SIG-M5 treated with dmso at 0.1 percent for 504 hours (cell line): ENCODE measurements around the gene FAS.

ENCODE experiments used
- DNase-seq: peaks from one replicate; lab custom pipeline; 2025; ENCODE audit not compliant: unreplicated experiment; lab: John Stamatoyannopoulos, UW

Gene FAS

DNA sequence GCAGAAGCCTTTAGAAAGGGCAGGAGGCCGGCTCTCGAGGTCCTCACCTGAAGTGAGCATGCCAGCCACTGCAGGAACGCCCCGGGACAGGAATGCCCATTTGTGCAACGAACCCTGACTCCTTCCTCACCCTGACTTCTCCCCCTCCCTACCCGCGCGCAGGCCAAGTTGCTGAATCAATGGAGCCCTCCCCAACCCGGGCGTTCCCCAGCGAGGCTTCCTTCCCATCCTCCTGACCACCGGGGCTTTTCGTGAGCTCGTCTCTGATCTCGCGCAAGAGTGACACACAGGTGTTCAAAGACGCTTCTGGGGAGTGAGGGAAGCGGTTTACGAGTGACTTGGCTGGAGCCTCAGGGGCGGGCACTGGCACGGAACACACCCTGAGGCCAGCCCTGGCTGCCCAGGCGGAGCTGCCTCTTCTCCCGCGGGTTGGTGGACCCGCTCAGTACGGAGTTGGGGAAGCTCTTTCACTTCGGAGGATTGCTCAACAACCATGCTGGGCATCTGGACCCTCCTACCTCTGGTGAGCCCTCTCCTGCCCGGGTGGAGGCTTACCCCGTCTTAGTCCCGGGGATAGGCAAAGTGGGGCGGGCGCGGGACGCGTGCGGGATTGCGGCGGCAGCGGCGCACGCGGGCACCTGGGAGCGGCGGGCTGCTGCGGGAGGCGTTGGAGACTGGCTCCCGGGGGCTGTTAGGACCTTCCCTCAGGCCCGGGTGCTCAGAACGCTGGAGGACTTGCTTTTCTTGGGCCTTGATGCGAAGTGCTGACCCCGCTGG is at the start of gene FAS:
TSS of gene FAS (plus strand) at position 415 of the 777 bp plus-strand sequence. CDS start at position 494, 79 bp downstream.
- DNase-seq: peak; percentile 80

DNA sequence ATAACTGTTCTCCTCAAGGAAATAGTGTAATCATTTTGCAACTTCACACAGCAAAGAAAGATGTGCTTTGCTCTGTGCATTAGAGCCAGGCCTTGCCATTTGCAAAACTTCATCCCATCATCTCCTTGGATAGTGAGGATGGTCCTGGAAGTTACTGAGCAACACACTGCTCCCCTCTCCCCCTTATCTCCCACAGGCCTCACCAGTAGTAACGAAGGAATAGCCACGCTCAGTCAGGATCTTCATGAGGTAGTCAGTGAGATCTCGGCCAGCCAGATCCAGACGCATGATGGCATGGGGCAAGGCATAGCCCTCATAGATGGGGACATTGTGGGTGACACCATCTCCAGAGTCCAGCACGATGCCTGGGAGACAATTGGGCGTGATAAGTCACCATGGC is 49.6 kb upstream of the FAS start:
- DNase-seq: no peak

DNA sequence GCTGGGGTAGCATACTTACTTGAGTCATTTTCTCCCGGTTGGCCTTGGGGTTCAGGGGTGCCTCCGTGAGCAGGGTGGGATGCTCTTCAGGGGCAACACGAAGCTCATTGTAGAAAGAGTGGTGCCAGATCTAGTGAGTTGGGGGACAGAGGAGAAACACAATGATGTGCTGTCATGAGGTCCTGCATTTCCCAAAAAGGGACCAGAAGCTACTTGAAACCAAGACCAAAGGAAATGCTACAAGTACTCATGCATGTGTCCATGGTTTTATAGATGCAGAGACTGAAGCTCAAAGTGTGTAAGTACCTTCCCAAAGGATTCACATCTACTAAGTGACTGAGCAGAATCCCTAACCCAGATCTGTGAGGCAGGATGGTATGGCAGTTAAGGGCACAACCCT is 46.8 kb upstream of the FAS start:
- DNase-seq: no peak

DNA sequence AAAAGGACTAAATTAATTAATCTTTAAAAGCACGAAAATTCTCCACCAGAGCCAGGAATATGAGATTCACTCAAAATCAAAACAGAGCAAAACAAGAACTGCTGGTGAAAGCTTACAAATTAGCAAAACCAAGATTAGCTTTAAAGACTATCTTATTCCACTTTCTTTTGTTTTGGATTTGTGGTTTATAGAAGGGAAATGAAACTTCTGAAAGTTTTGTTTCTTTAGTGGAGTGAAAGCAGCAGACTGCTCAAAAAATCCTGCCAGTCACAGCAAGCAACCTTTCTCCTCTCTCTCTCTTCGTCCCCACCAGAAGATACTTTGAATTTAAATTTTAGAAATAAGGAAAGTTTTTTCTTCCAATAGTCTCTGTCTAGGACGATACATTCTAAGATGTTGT is 45.8 kb upstream of the FAS start:
- peak; percentile 28 for DNase-seq

DNA sequence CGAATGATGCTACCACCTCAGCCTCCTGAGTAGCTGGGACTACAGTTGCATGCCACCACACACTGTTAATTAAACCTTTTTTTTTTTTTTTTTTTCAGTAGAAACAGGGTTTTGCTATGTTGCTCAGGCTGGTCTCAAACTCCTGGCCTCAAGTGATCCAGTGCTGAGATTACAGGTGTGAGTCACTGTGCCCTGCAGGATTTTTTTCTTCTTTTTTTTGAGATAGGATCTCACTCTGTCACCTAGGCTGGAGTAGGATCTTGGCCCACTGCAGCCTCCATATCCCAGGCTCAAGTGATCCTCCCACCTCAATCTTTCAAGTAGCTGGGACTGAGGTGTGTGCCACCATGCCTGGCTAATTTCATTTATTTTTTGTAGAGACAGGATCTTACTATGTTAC is 44.4 kb upstream of the FAS start:
- no peak for DNase-seq

DNA sequence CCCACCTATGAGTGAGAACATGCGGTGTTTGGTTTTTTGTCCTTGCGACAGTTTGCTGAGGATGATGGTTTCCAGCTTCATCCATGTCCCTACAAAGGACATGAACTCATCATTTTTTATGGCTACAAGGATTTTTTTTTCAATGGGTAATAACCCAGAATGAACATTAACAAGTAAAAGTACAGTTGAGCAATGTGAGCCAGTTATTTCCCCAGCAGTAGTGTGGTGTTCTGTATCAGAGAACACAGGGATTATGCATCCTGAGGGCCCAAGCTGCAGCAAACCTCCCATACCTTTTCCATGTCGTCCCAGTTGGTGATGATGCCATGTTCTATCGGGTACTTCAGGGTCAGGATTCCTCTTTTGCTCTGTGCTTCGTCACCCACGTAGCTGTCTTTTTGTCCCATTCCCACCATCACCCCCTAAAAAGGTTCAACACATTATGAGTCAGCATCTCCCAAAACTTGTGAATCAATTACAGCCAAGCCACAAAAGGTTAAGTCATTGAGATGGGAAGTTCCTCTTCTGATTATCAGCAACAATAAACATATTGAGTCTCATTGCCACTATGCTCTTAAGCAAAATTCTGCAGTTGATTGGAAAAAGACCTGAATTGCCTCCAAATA is 43.5 kb upstream of the FAS start:
- peak; percentile 26 for DNase-seq

DNA sequence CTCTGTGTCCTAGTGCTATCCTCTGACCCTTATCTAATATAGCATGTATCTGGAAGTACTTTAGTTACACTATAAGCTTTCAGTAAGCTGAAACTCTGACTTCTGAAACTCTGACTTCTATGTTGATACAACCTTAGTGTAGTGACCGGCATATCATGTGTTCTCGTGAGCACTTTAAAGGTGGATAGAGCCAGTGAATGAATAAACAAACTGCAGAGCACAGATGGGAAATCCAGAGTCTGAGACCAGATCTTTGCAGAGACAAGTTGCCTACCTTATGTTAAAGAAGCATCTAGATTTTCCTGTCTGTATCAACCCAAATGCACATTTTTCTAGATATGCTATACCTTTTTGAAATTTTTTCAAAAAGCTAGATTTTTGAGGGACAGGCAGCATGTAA is 41.5 kb upstream of the FAS start:
- no peak for DNase-seq

DNA sequence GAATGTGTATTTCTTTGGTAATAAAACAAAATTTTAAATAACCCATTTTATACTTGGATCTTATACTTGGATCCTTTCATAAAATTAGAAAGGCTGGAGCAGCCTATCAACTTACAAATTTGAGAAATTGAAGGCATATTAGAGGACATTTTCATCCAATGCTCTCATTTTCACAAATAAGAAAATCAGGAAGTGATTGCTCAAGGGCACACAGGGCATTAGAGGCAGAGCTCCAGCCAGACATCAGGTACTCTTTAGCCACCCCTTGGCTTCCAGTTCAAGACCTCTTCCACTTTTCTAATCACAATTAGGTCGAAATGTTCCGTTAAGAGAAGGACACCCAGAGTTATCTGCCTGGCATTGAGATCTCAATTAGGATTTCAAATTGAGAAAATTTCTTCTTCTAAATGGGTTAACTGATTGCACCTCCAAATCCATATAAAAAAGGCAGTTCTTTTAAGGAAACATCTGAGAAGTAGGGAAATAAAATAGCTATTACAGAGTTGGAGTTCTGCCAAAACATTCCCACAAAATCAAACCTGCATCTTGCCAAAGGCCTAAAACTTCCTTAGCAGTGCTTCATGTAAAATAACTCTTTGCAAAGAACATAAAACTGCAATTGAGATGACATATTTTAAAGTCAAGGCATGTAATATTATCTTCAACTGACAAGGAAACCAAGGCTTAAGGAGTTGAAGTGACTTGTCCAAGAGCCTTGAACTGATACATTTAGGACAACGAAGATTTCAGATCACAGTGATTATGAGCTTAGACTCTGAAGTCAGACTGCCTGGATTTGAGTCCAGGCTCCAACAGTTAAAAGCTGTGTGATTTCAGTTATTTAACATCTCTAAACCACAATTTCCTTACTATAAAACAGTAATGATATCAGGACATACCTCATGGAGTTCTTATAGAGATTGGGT is 40.4 kb upstream of the FAS start:
- no peak for DNase-seq

DNA sequence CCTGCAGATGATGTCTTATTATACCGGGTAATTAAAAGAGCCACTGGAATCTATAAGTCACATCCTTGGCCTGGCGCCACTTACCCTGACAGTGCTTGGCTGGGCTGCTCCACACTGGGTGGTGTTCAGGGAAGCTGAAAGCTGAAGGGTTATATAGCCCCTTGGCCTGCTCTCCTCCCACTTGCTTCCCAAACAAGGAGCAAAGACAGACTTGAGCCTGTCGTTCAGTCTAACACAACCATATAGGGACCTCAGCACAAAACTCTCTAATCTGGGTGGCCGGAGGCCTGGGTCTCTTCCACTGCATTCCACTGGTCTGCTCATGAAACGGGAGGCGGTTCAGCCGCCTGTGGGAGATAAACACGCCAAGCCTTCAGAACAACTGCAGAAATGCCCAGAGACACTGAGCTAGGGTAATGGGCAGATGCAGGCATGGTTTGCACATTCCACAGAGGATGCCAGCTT is 37.9 kb upstream of the FAS start, which contains the start of gene ACTA2:
TSS of gene ACTA2 (minus strand) at position 127 of the 465 bp plus-strand sequence. CDS start 3,843 bp downstream, outside the sequence.
- DNase-seq: no peak

DNA sequence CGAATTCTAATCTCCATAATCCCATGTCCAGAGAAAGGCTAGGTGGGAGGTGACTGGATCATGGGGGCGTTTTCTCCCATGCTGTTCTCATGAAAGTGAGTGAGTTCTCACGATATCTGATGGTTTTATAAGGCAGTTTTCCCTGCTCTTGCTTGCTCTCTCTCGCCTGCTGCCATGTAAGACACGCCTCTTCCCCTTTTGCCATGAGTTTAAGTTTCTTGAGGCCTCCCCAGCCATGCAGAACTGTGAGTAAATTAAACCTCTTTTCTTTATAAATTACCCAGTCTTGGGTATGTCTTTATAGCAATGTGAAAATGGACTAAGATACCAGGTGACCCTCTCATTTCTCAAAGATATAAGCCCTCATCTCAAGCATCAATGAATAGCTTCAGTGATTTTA is 36.9 kb upstream of the FAS start:
- no peak for DNase-seq

DNA sequence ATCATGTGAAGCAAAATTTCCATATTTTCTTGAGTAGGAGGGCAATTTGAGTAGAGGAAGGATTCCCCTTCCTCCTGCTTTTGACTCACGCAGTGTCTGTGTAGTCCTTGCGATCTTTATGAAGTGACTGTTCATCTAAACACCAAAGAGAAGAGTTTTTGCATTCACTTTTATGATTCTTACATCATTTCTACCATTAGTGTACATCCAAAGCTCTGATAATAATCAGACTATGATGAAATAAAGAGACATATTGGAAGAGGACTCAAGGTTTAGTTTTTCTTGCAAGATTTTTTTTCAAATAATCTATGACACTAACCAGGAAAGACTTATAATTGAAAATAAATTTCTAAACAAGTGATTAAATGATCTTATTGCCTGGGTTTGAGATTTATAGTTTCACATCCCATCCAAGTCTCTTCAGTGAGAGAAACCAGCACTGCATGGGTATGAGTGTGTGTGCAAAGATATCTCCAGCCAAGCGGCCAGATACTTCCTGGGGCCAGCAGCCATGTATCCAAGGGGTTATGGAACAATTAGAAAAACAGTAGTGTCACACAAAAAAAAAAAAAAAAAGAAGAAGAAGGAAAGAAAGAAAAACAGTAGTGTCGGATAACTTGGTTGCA is 36.0 kb upstream of the FAS start:
- DNase-seq: no peak

DNA sequence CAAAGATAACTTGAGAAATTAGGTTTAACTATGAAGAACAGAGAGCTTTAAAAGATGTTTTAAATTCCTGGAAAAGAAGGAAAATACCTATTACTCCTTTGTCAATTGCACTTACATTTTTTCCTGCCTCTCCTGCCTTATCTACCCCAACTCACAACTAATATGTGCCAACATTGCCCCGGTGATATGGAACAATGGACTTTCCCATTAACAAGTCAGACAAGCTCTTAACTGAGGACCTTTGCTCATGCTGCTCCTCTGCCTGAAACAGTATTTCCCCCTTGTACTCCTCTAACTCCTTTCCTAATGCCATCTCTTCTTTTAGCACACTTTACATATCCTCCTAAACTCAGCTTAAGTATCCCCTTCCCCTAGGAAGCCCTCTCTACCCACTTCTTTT is 33.2 kb upstream of the FAS start:
- no peak for DNase-seq

DNA sequence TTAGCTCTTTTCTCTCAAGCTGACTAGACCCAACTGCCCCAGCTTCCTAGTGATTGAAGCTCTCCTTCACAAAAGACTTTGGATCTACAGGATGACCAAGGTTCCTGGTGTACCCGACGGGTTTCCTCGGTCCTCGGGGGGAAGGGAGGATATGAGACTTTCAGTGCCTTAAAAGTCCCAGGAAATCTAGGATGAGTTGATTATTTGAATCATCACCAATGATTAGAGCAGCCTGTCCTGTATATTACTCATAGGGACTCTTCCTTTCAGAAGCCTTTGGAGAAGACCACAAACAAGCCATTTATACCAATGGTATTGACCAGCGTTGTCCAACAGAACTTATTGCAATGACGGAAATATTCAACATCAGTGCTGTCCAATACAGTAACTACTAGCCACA is 31.9 kb upstream of the FAS start:
- DNase-seq: no peak

DNA sequence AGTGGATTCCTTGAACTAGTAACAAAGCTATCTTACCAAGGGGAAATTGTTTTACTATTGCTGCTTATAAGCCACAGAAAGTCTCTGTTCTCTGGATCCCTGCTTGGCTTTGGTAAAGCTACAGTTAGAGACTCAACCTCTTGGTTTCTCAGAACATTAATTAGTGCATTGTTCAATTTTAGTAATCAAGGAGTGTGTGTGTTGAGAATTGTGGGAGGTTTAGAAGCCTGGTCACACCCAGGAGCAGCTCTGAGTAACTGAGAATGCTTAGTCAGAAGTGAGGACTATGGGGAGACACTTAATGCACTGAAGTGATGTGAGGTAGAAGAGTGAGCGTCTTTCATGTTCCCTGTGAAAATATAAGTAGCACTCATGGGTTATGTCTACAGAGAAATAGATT is 29.8 kb upstream of the FAS start:
- no peak for DNase-seq

DNA sequence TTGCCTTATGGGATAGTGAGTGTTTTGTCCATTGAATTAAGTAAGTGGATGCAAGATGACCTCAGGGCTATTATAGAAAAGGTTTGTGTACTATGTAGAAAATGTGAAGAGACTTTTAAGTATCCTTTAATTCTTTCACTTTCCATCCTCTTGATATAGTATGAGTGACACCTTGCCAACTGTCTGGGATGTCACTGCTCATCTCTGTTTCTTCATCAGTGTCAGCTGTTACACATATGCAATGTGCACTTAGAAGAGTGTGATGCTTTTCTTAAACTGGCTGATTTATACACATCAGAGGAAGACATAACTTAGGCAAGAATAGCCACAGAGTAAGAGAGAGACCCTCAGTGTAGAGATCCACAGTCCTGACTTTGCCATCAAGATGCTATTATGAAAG is 29.3 kb upstream of the FAS start:
- no peak for DNase-seq

DNA sequence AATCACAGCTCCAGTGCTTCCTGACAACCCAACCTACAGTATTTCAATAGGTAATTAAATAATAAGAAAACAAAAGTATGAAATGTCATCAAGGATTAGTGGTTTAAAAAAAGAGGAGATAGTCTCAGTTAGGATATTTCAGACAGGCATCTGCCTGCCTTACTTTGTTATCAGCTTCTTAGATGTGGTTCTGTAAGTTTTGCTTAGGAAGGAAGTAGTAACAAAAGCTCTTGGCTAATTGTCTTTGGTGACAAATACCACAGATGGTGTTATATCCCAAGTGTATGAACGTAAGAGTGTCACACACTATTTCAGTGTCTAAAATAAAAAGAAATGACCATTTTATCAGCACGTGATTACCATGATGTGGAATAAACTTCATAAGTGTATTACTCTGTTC is 28.3 kb upstream of the FAS start:
- no peak for DNase-seq

DNA sequence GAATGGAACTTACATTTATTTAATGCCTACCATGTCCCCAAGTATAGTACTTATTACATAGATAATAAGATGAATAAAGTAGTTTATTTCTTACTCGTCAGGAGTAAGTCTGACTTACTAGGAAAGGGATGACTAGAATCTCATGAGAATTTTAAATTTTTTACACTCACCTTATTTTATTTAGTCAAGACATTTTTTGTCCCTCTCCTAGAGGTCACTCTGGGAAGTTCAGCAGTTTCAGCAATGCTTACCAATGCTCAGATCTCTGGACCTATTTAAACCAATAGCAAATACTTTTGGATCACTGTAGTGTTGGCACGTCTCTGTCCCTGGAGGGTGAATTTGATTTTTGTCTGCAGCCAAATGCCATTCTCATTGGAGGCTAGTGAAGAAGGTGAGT is 27.3 kb upstream of the FAS start:
- DNase-seq: no peak

DNA sequence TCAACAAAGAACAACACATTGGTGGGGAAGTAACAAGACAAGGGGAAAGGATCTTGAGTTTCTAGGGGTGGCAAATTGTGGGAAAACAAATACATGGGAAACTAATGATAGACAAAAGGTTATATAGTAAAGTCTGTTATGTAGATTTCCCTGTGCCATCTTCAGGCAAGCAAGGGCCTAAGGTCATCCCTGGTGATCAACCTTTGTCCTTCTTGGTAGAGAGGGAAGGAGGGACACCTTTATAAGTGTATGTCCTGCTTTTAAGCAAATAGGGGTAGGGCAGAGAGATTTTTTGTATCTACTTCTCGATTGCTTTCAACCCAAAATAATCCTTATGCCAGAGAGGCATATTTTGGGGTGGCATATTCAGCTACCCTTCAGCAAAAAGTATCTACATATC is 26.2 kb upstream of the FAS start:
- DNase-seq: no peak

DNA sequence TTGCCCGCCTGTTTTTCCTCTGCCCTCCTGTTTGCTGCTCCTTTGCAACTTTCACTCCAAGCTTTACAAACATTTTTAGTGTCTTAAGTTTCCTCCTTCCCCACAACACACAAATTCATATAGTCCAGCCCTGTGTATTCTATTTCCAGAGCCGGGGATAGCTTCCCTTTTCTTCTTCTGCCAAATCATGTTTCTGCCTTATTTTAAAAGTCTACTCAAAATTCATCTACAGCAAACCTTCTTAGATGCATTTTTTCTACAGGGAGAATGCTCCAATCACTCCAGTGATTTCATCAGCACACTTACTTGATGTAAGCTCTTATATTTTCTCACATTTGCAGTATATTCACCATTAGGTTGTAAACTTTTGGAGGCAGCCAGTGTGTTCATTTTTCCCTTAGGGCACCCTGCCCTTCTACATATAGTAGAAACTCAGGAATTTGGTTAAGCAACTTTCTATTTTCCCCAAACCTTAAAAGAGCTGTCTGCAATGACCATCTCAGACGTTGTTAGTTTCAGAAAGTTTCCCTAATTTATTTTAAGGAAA is 25.7 kb upstream of the FAS start:
- DNase-seq: no peak

DNA sequence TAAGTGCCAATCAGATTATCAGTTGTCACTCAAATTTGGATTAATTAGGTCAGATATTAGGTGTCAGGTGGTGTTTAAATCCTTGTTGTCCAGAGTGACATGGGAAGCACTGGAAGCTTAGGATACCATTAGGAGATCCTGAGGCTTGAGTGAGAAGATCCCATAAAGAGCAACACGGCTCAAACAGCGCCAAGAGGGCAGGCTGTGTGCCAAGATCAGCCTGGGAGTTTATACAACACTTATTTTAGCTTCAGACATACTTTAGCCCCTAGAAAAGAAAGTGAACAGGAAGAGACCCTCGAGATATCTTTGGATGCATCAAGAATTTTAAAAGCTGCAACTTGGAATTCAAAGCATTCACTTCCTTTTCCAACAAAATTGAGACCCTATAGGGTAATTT is 23.8 kb upstream of the FAS start:
- DNase-seq: no peak

DNA sequence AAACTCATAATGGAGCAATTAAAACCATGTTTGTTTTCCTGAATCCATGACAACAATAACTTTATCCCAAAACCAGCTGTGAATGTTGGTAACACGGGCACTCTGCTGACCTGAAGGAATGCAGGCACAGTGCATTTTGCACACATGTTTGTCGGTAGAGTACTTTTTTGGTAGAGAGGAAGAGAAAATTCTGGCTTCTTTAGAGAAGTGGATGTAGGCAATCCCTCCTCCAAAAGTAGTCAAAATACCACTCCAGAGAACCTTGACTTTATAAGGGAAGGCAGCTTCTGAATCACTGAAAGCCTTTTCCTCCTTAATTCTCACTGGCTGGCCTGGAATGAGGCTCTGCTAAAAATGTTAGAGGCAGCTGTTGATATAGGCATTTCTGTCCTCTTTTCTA is 22.2 kb upstream of the FAS start:
- DNase-seq: no peak
